NCI-H1092 treated with DMSO at 0.1 percent for 48 hours (cell line): ENCODE results near the gene AQP1.

Experiments
- DNase-seq: peaks from one replicate; lab custom pipeline; 2025; lab: John Stamatoyannopoulos, UW

The AQP1 gene

GRCh38 chr7:30921540-30922401 lies 10.1 kb downstream of the AQP1 start:
- DNase-seq, result no peak

GRCh38 chr7:30922596-30922995 lies 10.9 kb downstream of the AQP1 start:
- no peak for DNase-seq

GRCh38 chr7:30923009-30923773 lies 11.5 kb downstream of the AQP1 start:
- DNase-seq, result no peak

- DNase-seq, result no peak
Observed at GRCh38 chr7:30923774-30924413, 12.2 kb downstream of the AQP1 start.

GRCh38 chr7:30924624-30925023 lies 13.0 kb downstream of the AQP1 start:
- no peak for DNase-seq

GRCh38 chr7:30925117-30925516 lies 13.5 kb downstream of the AQP1 start:
- no peak for DNase-seq

GRCh38 chr7:30925913-30926312 lies 14.3 kb downstream of the AQP1 start:
- DNase-seq, result no peak

- no peak for DNase-seq
Observed at GRCh38 chr7:30926313-30926712, 14.7 kb downstream of the AQP1 start.

- DNase-seq, result no peak
Observed at GRCh38 chr7:30927040-30927439, 15.4 kb downstream of the AQP1 start.

GRCh38 chr7:30927559-30927958 lies 15.9 kb downstream of the AQP1 start:
- DNase-seq, result no peak

GRCh38 chr7:30928254-30928872 lies 16.7 kb downstream of the AQP1 start:
- no peak for DNase-seq

- DNase-seq, result no peak
Observed at GRCh38 chr7:30929686-30930085, 18.0 kb downstream of the AQP1 start.

GRCh38 chr7:30930621-30931020 lies 19.0 kb downstream of the AQP1 start:
- no peak for DNase-seq

GRCh38 chr7:30931161-30931928 lies 19.7 kb downstream of the AQP1 start:
- no peak for DNase-seq

GRCh38 chr7:30931929-30932540 lies 20.4 kb downstream of the AQP1 start:
- DNase-seq, result no peak

- DNase-seq, result no peak
Observed at GRCh38 chr7:30932562-30932961, 20.9 kb downstream of the AQP1 start.

- peak; percentile 55 for DNase-seq
Observed at GRCh38 chr7:30933124-30933974, 21.7 kb downstream of the AQP1 start.

- DNase-seq, result no peak
Observed at GRCh38 chr7:30934225-30934624, 22.6 kb downstream of the AQP1 start.

- no peak for DNase-seq
Observed at GRCh38 chr7:30934732-30935568, 23.3 kb downstream of the AQP1 start.
